ENCODE data around the gene CPE.

DNA sequence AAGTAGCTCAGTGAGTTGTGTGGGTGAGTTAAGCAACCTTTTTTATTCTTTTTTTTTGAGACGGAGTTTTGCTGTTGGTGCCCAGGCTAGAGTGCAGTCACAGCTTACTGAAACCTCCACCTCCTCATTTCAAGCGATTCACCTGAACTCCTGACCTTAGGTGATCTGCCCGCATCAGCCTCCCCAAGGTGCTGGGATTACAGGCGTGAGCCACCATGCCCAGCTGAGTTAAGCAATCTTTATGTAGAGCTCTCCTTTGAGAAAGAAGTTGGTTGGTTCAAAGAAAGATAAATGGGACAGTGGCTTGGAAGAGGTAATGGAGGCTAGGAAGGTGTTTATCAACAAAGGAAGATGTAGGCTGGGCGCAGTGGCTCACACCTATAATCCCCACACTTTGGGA is 48.1 kb upstream of the CPE start:
- no peak for TF ChIP-seq EZH2phosphoT487 (IDR thresholded peaks at IDR 0.05; ENCODE audit: borderline replicate concordance)
- TF ChIP-seq, protein P1, sequence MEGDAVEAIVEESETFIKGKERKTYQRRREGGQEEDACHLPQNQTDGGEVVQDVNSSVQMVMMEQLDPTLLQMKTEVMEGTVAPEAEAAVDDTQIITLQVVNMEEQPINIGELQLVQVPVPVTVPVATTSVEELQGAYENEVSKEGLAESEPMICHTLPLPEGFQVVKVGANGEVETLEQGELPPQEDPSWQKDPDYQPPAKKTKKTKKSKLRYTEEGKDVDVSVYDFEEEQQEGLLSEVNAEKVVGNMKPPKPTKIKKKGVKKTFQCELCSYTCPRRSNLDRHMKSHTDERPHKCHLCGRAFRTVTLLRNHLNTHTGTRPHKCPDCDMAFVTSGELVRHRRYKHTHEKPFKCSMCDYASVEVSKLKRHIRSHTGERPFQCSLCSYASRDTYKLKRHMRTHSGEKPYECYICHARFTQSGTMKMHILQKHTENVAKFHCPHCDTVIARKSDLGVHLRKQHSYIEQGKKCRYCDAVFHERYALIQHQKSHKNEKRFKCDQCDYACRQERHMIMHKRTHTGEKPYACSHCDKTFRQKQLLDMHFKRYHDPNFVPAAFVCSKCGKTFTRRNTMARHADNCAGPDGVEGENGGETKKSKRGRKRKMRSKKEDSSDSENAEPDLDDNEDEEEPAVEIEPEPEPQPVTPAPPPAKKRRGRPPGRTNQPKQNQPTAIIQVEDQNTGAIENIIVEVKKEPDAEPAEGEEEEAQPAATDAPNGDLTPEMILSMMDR (conservative IDR thresholded peaks at IDR 0.05; ENCODE audit: low read length) = no peak

All from Loucy (cell line).